ENCODE data around the gene EEF1G.
"Not testable (repeated sequence)": the region's sequence is repeated elsewhere in the genome, so short reads cannot be mapped to it uniquely, and the experiment has no call there.

EEF1G gene

GRCh38 chr11:62556108-62556874 is 17.4 kb downstream of the EEF1G start:
- DNase-seq (ENCODE audit: low read depth in 2 of 3, low spot score in 1 of 3), result peak; percentile 62 to 83 (median 80)

GRCh38 chr11:62555464-62556107 is 18.1 kb downstream of the EEF1G start:
- DNase-seq (ENCODE audit: low read depth in 2 of 3, low spot score in 1 of 3), result peak in 1 of 3 donors; percentile 52

DNA sequence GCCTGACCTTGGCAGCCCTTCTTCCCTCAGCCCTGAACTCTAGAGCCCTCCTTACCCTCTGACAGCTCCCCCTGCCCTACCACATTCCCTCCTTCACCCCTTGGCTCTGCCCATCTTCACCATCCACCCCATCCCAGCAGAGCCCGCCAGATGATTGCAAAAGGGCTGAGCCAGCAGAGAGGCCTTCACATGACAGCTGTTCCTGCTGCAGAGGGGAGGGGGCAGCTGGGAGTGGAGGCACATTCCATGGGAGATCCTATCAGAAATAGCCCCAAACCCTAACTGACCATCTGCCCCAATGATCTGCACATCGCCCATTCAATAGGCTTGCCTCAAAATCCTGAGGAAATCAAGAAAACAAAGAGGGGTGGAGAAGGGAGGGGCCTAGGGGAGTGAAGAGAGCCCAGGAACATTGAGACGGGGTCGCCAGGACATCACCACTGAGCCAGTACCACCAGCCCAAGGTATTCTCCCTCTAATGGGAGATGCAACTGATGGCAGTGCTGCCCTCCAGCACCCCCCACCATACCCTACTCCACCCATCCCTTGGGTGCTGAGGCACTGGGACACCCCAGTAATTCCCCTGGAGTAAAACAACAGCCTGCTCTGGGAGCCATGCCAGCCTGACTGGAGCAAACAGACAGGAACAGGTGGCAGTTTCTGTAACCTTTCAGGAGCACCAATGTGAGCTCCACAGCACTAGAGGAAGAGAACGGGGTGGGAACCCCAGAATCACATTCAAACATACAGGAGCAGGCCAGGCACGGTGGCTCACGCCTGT is 19.1 kb downstream of the EEF1G start:
- no peak for DNase-seq (ENCODE audit: low read depth in 2 of 3, low spot score in 1 of 3)

DNA sequence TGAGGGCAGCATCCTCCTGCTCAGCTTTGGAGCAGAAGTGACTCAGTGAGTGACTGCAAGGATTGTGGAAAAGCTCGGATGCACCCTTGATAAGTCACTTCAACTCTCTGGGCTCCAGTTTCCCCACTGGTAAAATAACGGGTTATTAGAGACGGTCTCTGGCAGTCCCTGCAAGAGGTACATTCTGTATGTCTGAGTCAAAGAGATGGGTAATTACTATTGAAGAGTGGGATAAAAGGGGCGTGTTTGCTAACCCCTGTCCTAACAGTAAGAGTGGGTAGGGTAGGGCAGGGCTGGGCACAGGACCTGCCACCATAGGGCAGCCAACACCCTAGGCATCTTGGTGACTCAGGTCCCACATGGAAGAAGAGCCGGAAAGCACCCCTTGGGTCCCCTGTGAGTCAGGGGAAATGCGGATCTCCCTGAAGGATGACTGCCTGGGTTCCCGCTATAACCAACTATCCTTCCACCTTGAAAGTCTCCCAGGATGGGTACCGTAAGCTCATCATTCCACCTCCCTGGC is 19.8 kb downstream of the EEF1G start:
- no peak for DNase-seq (ENCODE audit: low read depth in 2 of 3, low spot score in 1 of 3)

DNA sequence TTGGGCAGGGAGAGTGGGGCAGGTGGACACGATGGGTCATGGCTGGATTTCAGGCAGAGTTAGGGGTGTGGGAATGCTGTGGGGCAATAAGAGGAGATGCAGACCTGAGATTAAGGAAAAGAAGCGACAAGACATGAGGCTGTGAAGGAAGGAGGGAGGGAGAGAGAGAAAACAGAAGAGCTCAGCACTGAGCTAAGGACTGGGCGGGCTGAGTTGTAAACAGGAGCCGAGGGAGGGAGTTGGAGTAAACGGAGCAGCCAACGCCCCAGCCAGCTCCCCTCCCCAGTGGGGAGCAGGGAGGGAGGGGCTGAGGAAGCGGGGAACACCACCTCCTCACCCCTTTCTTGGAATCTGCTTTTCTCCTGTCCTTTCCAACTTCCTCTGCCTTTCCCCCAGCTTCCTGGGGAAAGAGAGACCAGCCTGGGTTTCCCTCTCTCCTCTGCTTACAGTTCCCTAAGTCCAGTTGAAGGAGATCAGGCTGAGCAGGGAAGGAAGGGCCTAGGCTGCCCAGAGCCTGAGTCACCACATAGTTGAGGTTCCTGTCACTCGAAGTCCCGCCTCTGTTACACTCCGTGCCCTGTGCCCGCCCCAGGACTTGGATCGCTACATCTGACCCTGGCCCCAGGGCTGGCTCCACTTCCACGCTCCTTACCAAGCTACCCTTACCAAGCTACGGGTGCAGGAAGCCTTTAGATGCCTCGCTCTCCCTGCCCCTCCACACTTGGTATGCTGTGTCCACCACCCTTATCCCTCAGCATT is 20.4 kb downstream of the EEF1G start:
- DNase-seq (ENCODE audit: low read depth in 2 of 3, low spot score in 1 of 3), result no peak

GRCh38 chr11:62552485-62553079 is 21.1 kb downstream of the EEF1G start:
- DNase-seq (ENCODE audit: low read depth in 2 of 3, low spot score in 1 of 3), result no peak

DNA sequence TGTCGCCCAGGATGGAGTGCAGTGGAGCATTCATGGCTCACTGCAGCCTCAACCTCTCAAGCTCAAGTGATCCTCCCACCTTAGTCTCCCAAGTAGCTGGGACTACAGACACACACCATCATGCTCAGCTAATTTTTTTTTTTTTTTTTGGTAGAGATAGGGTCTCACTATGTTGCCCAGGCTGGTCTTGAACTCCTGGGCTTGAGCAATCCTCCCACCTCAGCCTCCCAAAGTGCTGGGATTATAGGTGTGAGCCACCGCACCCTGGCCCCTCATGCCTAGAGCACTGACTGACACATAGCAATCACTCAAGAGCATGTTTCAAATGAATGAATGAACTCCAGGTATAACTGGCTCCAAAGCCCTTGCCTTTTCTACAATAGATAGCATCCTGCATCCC is 23.2 kb downstream of the EEF1G start:
- not testable (repeated sequence) for DNase-seq (ENCODE audit: low read depth in 2 of 3, low spot score in 1 of 3)

GRCh38 chr11:62548545-62549335 is 25.0 kb downstream of the EEF1G start:
- DNase-seq (ENCODE audit: low read depth in 2 of 3, low spot score in 1 of 3), result no peak

GRCh38 chr11:62547691-62548281 is 25.9 kb downstream of the EEF1G start:
- DNase-seq (ENCODE audit: low read depth in 2 of 3, low spot score in 1 of 3), result no peak

DNA sequence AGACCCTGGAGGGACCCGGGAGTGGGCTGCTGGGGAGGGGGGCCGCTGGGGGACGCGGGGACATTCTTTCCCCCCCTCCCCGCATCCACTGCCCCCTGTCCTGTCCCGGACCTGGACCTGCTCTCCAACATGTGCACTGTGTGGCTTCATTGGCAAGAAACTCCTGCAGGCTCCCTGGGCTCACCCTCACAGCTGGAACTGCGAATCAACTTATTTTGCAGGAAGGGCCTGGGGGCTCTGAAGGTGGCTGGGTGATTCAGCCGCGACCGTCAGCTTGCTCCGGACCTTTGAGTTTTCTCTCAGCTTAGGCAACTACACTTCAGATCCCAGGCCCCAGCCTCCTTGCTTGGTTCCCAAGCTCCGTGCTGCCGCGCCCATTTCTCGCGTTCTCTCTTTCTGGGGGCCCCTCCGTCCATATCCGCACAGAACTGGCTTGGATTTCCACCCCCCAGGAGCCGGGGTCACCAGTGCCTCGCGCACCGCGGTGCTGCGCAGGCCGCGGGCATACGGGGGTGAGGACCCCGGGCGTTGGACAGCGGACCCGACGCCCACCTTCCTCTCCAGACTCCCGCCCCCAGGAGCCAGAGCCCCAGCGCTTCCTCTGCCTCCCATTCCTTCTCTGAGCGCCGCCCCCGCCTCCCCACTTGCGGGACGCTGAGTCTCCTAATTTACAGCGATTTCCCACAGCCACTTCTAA is 26.6 kb downstream of the EEF1G start:
- no peak for DNase-seq (ENCODE audit: low read depth in 2 of 3, low spot score in 1 of 3)

DNA sequence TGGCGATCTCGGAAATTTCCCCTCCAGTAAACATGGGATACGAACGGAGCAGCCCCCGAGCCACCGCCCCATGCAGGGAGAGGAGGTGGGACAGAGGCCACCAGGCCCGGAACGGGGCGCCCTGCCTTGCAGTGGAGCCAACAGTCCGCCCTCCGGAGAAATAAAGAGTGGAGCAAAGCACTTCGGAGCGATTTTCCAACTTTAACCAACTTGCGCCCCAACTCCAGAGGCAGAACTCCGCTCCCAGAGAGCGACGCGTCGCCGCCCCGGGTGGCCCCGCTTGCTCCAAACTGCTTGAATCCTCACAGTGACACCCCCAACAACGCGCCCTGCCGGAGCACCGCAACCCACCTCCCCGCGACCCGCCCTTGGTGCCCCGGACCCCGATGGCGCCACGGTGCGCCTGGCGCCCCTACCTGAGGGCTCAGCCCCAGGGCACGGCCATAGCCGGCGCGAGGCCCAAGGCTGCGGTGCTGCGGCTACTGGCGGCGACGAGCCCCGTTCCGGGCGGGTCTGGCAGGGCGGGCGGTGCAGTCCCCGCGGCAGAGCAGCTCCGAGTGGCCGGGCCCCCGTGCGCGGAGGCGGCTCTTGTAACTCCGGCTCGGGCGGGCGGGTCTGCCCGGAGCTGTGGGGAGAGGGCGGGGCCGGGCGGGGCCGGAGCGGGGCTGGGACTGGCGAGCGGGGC is 27.3 kb downstream of the EEF1G start, which contains the start of gene AHNAK:
TSS of gene AHNAK (minus strand) at position 563 of the 685 bp plus-strand sequence. CDS start 10,708 bp downstream, outside the sequence.
- DNase-seq (ENCODE audit: low read depth in 2 of 3, low spot score in 1 of 3), result peak in 1 of 3 donors; percentile 71

GRCh38 chr11:62545437-62546243 is 28.1 kb downstream of the EEF1G start:
- DNase-seq (ENCODE audit: low read depth in 2 of 3, low spot score in 1 of 3), result peak in 1 of 3 donors; percentile 65

GRCh38 chr11:62544581-62545436 is 28.9 kb downstream of the EEF1G start:
- no peak for DNase-seq (ENCODE audit: low read depth in 2 of 3, low spot score in 1 of 3)

DNA sequence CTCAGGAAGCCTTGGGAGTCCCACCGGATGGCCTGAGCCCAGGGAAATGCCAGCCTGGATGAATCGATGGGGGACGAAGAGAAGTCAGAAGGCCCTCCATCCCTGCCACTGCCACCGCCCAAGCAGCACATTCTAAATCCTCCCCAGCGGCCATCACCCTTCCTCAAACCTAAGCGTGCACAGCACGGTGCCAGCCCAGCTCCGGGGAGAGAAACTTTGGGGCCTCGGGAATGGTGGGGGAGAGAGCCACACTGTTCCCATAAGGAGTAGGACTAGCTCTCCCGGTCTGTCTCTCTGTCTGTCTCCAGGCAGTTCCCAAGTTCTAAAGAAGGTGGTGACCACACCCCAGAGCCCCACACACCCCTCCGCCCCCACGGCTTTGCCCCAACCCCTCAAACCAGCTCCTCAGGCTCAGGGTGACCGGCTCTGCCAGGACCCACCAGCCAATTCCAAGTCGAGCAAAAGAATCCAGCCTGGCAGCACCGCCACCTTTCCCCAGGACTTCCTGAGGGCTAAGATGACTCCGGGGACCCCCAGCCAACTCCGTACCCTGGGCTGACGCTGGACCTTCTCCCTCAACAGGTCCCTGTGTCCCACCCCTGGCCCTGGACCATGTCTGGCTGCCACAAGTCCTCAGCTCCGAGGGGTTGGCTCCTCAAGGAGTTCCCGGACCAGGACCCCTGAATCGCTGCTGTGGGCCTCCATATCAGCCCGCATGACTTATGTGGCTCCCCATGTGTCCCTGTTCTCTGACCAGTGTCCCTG is 29.8 kb downstream of the EEF1G start:
- no peak for DNase-seq (ENCODE audit: low read depth in 2 of 3, low spot score in 1 of 3)

GRCh38 chr11:62542750-62543567 is 30.7 kb downstream of the EEF1G start:
- peak in 2 of 3 donors; percentile 73 to 76 for DNase-seq (ENCODE audit: low read depth in 2 of 3, low spot score in 1 of 3)

Data from stimulated activated CD4-positive, alpha-beta T cell treated with anti-CD3 and anti-CD28 coated beads, Interleukin-12 subunit alpha, Interleukin-12 subunit beta, amount 100 ng/mL, for 48 hours (primary cell).